ENCODE data around the gene MMRN2. TPM values are rescaled to one million over a fixed set of nuclear protein-coding genes. Genes with fewer than 3 reads are reported as not detected.

The MMRN2 gene
- polyA plus RNA-seq, 1 of the 3 experiments (the other 2 are of a cell fraction): 0.05 TPM

DNA sequence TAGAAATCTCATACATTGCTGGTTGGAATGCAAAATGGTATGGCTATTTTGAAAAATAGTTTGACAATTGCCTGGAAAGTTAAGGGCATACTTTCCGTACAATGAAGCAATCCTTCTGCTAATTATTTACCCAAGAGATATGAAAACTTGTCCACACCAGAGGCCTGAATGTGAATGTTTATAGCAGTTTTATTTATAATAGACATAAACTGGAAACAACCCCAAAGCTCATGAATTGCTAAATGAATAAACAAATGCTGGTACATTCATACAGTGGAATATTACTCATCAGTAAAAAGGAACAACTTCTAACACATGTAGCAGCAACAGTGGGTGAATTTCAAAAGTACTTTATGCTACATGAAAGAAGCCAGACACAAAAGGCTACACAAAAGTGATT lies 42.7 kb downstream of the MMRN2 start:
- no peak overlapping the region for H3K4me2 ChIP-seq
- no peaks in the 10 kb centered on the region for H3K79me2 ChIP-seq (ENCODE audit: insufficient read depth)
- no peak for DNase-seq
- no peaks in the 10 kb centered on the region for H3K9me2 ChIP-seq
- peaks cover 6% of the 10 kb centered on the region for H3F3A ChIP-seq (replicated peaks; ENCODE audit: insufficient read depth)
- WGBS (ENCODE audit: low lambda C conversion rate): 100% methylated on average over 1 of the region's 1 CpG
- TF ChIP-seq RAD21 (IDR thresholded peaks at IDR 0.05; ENCODE audit: low read length): no peak
- TF ChIP-seq RCOR1 (IDR thresholded peaks at IDR 0.05; ENCODE audit: low read length): no peak
- H3K4me1 ChIP-seq (ENCODE audit: control insufficient read depth in 1 of 2, insufficient read depth in 2 of 2, low read depth in 1 of 2, low read length in 1 of 2): peaks cover 0 to 8% of the 10 kb centered on the region in 2 experiments; a peak in 1 of 4 replicates
- H4K20me1 ChIP-seq (ENCODE audit: insufficient read depth): no peaks in the 10 kb centered on the region
- peaks cover 39 to 61% of the 10 kb centered on the region in 2 experiments for H3K36me3 ChIP-seq (replicated peaks in 1 of 2; ENCODE audit: control insufficient read depth in 1 of 2, insufficient read depth in 2 of 2, low read length in 1 of 2)
- no peaks in the 10 kb centered on the region for H3K27me3 ChIP-seq (ENCODE audit: insufficient read depth)
- CTCF ChIA-PET: no interaction called here
- no peak overlapping the region for H3K27ac ChIP-seq (ENCODE audit: low read depth in 2 of 2, low read length in 1 of 2)
- no peak overlapping the region for H3K4me3 ChIP-seq (ENCODE audit: low read depth in 2 of 2, low read length in 1 of 2)
- H3K9me3 ChIP-seq: no peaks in the 10 kb centered on the region
- H2AFZ ChIP-seq (ENCODE audit: low read depth): no peak overlapping the region
- H3K9ac ChIP-seq: no peak overlapping the region
- POLR2A ChIA-PET: no interaction called here

DNA sequence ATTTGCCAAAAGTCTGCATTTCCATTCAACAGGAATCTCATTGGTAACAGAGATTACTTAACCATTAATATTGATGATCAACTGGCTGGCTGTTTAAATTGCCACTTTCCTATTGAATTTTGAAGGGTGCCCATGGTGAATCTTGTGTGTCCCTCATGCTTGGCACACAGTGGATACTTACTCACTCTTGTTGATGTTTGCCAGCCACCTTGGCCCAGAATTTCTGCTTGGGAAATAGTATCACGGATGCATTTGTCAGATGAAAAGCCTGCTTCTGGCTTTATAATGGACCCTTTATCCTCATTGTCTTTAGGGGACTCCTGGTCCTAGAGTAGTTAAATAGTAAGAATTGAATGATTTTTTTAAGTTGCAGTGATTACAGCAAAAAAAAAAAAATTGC lies 52.0 kb downstream of the MMRN2 start:
- H3K36me3 ChIP-seq (replicated peaks in 1 of 2; ENCODE audit: control insufficient read depth in 1 of 2, insufficient read depth in 2 of 2, low read length in 1 of 2): peaks cover 53 to 61% of the 10 kb centered on the region in 2 experiments
- no peaks in the 10 kb centered on the region for H4K20me1 ChIP-seq (ENCODE audit: insufficient read depth)
- CTCF ChIA-PET: no interaction called here
- no peaks in the 10 kb centered on the region for H3K9me2 ChIP-seq
- 100% methylated on average over 1 of the region's 1 CpG for WGBS (ENCODE audit: low lambda C conversion rate)
- DNase-seq: no peak
- peaks cover 0 to 3% of the 10 kb centered on the region in 2 experiments; a peak in 1 of 4 replicates for H3K4me1 ChIP-seq (ENCODE audit: control insufficient read depth in 1 of 2, insufficient read depth in 2 of 2, low read depth in 1 of 2, low read length in 1 of 2)
- POLR2A ChIA-PET: no interaction called here
- no peak overlapping the region for H3K4me3 ChIP-seq (ENCODE audit: low read depth in 2 of 2, low read length in 1 of 2)
- H3K4me2 ChIP-seq: no peak overlapping the region
- no peaks in the 10 kb centered on the region for H3F3A ChIP-seq (replicated peaks; ENCODE audit: insufficient read depth)
- H3K27ac ChIP-seq (ENCODE audit: low read depth in 2 of 2, low read length in 1 of 2): no peak overlapping the region
- no peak overlapping the region for H2AFZ ChIP-seq (ENCODE audit: low read depth)
- H3K9me3 ChIP-seq: no peaks in the 10 kb centered on the region
- H3K79me2 ChIP-seq (ENCODE audit: insufficient read depth): no peaks in the 10 kb centered on the region
- H3K9ac ChIP-seq: no peak overlapping the region
- no peak for TF ChIP-seq TEAD4 (IDR thresholded peaks at IDR 0.05; ENCODE audit: borderline replicate concordance, insufficient read depth)
- TF ChIP-seq NFIC (IDR thresholded peaks at IDR 0.05; ENCODE audit: borderline replicate concordance): no peak
- no peak for TF ChIP-seq RAD21 (IDR thresholded peaks at IDR 0.05; ENCODE audit: low read length)
- no peak for TF ChIP-seq SIN3A (IDR thresholded peaks at IDR 0.05; ENCODE audit: borderline replicate concordance, low read depth, low read length)
- no peak for TF ChIP-seq EZH2phosphoT487 (IDR thresholded peaks at IDR 0.05; ENCODE audit: borderline replicate concordance, low read depth)
- TF ChIP-seq MXI1 (IDR thresholded peaks at IDR 0.05; ENCODE audit: low read depth, low read length): no peak
- TF ChIP-seq, protein P1, sequence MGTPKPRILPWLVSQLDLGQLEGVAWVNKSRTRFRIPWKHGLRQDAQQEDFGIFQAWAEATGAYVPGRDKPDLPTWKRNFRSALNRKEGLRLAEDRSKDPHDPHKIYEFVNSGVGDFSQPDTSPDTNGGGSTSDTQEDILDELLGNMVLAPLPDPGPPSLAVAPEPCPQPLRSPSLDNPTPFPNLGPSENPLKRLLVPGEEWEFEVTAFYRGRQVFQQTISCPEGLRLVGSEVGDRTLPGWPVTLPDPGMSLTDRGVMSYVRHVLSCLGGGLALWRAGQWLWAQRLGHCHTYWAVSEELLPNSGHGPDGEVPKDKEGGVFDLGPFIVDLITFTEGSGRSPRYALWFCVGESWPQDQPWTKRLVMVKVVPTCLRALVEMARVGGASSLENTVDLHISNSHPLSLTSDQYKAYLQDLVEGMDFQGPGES (IDR thresholded peaks at IDR 0.05; ENCODE audit: low read depth, low read length): no peak
- TF ChIP-seq POLR2AphosphoS5 (IDR thresholded peaks at IDR 0.05; ENCODE audit: low read depth, low read length): no peak
- no peak for TF ChIP-seq FOSL2 (IDR thresholded peaks at IDR 0.05; ENCODE audit: borderline replicate concordance, low read depth)
- no peak for TF ChIP-seq JUND (IDR thresholded peaks at IDR 0.05)
- no peak for TF ChIP-seq GABPA (IDR thresholded peaks at IDR 0.05; ENCODE audit: low read depth)
- TF ChIP-seq, protein P2, sequence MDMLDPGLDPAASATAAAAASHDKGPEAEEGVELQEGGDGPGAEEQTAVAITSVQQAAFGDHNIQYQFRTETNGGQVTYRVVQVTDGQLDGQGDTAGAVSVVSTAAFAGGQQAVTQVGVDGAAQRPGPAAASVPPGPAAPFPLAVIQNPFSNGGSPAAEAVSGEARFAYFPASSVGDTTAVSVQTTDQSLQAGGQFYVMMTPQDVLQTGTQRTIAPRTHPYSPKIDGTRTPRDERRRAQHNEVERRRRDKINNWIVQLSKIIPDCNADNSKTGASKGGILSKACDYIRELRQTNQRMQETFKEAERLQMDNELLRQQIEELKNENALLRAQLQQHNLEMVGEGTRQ (IDR thresholded peaks at IDR 0.05; ENCODE audit: borderline replicate concordance, low read depth, low read length): no peak
- TF ChIP-seq, protein P3, sequence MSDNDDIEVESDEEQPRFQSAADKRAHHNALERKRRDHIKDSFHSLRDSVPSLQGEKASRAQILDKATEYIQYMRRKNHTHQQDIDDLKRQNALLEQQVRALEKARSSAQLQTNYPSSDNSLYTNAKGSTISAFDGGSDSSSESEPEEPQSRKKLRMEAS (IDR thresholded peaks at IDR 0.05; ENCODE audit: low read depth): no peak
- TF ChIP-seq TCF12 (IDR thresholded peaks at IDR 0.05): no peak
- H3K27me3 ChIP-seq (ENCODE audit: insufficient read depth): no peaks in the 10 kb centered on the region
